SJSA1 (cell line): Measurements from ENCODE around the gene USP34. TPM values are rescaled to one million over a fixed set of nuclear protein-coding genes. Genes with fewer than 3 reads are reported as not detected.
A peak's percentile ranks its signal among the peaks of the same experiment; 100 is the strongest.

ENCODE experiments used
- DNase-seq, 2 experiments: peaks; one replicate each; pipeline ENCODE4 v3.0.0-alpha.2; 2015 to 2020; ENCODE audit warnings: low spot score in 2 of 2, low read depth in 1 of 2
- H3K27ac ChIP-seq: fragments of 250-450 bp; sonication (Bioruptor Pico); 2 replicates; pipeline ENCODE4 v1.5.1; 2020; ENCODE audit warnings: mild to moderate bottlenecking, moderate library complexity
- H3K27me3 ChIP-seq: fragments of 250-450 bp; sonication (Bioruptor Pico); replicated peaks from 2 replicates; pipeline ENCODE4 v1.5.1; 2020; ENCODE audit warnings: mild to moderate bottlenecking, moderate library complexity
- H3K36me3 ChIP-seq: fragments of 250-450 bp; sonication (Bioruptor Pico); 2 replicates; pipeline ENCODE4 v1.5.1; 2020; ENCODE audit warnings: mild to moderate bottlenecking
- H3K4me1 ChIP-seq: fragments of 250-450 bp; sonication (Bioruptor Pico); replicated peaks from 2 replicates; pipeline ENCODE4 v1.6.1; 2021; ENCODE audit warnings: mild to moderate bottlenecking
- H3K4me3 ChIP-seq: fragments of 250-450 bp; sonication (Bioruptor Pico); 2 replicates; pipeline ENCODE4 v1.5.1; 2020; ENCODE audit warnings: mild to moderate bottlenecking
- H3K9me3 ChIP-seq: fragments of 250-450 bp; sonication (Bioruptor Pico); replicated peaks from 2 replicates; pipeline ENCODE4 v1.5.1; 2020; ENCODE audit warnings: mild to moderate bottlenecking
- total RNA-seq: library from RNA; depleted of rRNA; stranded (reverse); fragments of >200 nt; shearing (Covaris generic); gene quantifications from 2 replicates; pipeline ENCODE4 v1.2.3, GENCODE V29; 2014

The USP34 gene
- total RNA-seq, 1 experiment from 2014 or later: 59.1 TPM

GRCh38 chr2:61431345-61431744 lies 39.5 kb downstream of the USP34 start:
- DNase-seq: no peak
- Histone ChIP-seq H3K27me3 (no peaks in the 10 kb centered on the region), H3K4me3 (no peak overlapping the region), H3K4me1 (peaks cover 3% of the 10 kb centered on the region; the same call in 1 of the 2 replicates), H3K27ac (no peak overlapping the region), H3K9me3 (no peaks in the 10 kb centered on the region), H3K36me3 (no peaks in the 10 kb centered on the region)

- Histone ChIP-seq H3K4me3 (no peak overlapping the region), H3K27me3 (no peaks in the 10 kb centered on the region), H3K36me3 (no peaks in the 10 kb centered on the region), H3K27ac (no peak overlapping the region), H3K4me1 (peaks cover 17% of the 10 kb centered on the region), H3K9me3 (no peaks in the 10 kb centered on the region)
- no peak for DNase-seq
Observed at GRCh38 chr2:61426267-61426897, 44.5 kb downstream of the USP34 start.

- Histone ChIP-seq H3K4me3 (no peak overlapping the region), H3K27me3 (no peaks in the 10 kb centered on the region), H3K27ac (no peak overlapping the region)
Observed at GRCh38 chr2:61425605-61426155, 45.2 kb downstream of the USP34 start.

GRCh38 chr2:61423714-61424113 lies 47.2 kb downstream of the USP34 start:
- Histone ChIP-seq H3K4me1 (peaks cover 17% of the 10 kb centered on the region), H3K4me3 (no peak overlapping the region), H3K27ac (peak overlapping the region; percentile 18; the same call in 1 of the 2 replicates), H3K27me3 (no peaks in the 10 kb centered on the region), H3K9me3 (no peaks in the 10 kb centered on the region), H3K36me3 (peaks cover 2% of the 10 kb centered on the region)
- DNase-seq: peak in 1 of 2 experiments; percentile 38

More at GRCh38 chr2:61425605-61426155, 45.2 kb downstream of the USP34 start:
- peaks cover 17% of the 10 kb centered on the region for H3K4me1 ChIP-seq
- H3K36me3 ChIP-seq: no peaks in the 10 kb centered on the region
- DNase-seq: no peak
- no peaks in the 10 kb centered on the region for H3K9me3 ChIP-seq

DNA sequence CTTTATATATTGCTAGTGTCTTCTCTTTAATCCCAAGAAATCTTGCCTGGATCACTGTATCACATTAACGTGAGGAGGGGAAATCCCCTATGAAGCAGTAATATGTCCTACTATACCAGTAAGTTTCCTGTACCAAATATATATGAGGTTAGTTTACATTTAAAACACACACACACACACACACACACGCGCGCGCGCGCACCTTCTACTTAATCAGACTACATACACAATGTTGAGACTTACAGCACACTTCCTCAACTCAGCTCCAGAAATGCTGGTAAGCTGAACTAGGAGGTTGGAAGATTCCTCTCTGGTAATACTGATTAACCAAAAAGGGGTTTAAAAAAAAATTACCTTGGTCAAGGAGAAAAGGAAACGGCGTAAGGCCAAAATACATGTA lies 49.3 kb downstream of the USP34 start:
- Histone ChIP-seq H3K27me3 (no peaks in the 10 kb centered on the region), H3K4me3 (no peak overlapping the region), H3K9me3 (no peaks in the 10 kb centered on the region), H3K36me3 (peaks cover 7% of the 10 kb centered on the region), H3K4me1 (peaks cover 17% of the 10 kb centered on the region), H3K27ac (no peak overlapping the region)
- no peak for DNase-seq

DNA sequence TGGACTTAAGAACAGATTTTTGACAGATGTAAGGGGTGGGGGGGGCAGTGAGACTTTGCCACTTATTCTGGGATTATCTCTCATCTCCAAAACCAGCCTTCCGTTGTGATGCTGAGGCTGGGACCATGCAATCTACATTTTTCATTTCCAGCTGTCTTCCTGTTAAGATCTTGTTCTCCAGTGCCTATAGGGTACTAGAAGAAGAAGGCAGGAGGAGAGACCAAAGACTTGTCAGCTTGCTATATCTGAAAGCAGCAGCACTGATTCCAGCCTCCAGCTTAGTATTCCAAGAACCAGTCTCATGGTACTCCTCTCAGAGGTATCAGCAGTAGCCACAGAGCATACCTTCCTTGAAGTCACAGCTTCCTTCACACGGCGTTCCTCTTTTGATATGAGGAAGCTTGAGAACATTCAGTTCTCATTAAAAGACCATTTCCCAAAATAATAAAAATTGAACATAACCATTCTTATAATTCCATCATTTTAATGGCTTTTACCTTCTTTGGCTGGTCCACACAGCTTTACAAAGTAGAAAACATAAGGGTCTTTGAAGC lies 49.8 kb downstream of the USP34 start:
- no peak for DNase-seq
- H3K4me3 ChIP-seq: no peak overlapping the region
- no peaks in the 10 kb centered on the region for H3K9me3 ChIP-seq
- H3K4me1 ChIP-seq: peaks cover 17% of the 10 kb centered on the region
- peaks cover 7% of the 10 kb centered on the region for H3K36me3 ChIP-seq
- H3K27me3 ChIP-seq: no peaks in the 10 kb centered on the region
- no peak overlapping the region for H3K27ac ChIP-seq

DNA sequence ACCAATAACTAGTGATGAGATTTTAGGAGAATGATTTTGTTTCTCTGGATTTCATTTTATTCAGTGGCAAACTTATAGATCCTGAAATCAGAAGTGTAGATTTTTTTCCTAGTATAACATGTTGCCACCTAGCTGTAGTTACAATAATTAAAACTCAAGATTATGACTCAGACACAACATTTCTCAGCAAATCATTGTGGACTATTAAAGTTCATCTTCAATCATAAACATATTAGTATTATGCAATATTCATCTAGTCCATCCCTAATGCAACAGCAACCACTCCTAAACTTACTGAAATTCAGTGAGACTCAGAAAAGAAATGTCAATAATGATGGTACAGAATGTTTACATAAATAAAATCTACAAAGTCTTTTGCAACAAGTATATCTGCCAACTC lies 51.3 kb downstream of the USP34 start:
- Histone ChIP-seq H3K27ac (no peak overlapping the region), H3K4me3 (no peak overlapping the region), H3K9me3 (no peaks in the 10 kb centered on the region), H3K27me3 (no peaks in the 10 kb centered on the region), H3K36me3 (peaks cover 9% of the 10 kb centered on the region), H3K4me1 (peaks cover 11% of the 10 kb centered on the region)
- no peak for DNase-seq

DNA sequence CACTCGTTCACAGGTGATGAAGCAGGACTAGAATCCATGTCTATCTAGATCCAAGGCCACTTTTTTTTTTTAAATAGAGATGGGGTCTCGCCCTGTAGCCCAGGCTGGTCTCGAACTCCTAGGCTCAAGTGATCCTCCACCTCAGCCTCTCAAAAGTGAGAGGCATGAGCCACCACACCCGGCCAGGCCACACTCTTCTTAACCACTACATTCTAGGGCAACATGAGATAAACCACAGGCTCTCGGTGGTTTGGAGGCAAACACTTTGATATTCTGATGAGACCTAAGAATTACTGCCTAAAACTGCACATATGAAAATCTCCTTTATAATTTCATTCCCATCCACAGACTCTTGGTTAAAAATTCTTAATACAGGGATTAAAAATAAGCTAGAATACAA lies 51.8 kb downstream of the USP34 start:
- Histone ChIP-seq H3K27ac (no peak overlapping the region), H3K4me1 (peaks cover 7% of the 10 kb centered on the region), H3K9me3 (no peaks in the 10 kb centered on the region), H3K27me3 (no peaks in the 10 kb centered on the region), H3K36me3 (peaks cover 12% of the 10 kb centered on the region), H3K4me3 (no peak overlapping the region)
- no peak for DNase-seq

DNA sequence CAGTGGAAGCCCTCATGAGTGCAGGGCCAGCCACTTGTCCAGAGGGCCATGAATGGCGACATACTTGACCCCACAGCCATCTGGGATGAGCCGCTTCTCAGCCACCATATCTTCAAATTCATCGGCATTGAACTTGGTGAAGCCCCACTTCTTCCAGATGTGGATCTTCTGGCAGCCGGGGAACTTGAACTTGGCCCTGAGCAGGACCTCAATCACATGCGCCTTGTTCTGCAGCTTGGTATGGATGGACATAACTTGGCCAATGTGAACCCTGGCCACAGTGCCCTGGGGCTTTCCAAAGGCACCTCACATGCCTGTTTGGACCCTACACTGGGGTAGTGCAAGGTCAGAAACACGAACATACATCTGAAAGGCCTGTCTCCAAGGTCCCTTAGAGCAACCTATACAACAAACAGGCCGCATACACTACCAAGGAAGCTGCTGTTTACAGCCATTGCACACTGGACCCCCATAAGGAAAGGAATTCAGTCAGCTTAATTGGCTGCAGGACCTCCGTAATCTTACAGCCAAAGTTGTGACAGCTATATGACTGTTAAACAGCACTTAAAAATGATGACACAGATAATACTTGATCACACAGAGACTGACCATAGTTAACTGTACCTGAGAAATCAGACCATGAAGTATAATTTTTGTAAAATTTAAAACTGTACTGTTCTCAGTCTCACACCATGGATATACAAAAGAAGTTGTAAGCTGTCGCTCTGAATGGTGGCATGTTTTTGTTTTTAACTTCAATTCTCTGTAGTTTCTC lies 53.8 kb downstream of the USP34 start:
- Histone ChIP-seq H3K36me3 (peaks cover 12% of the 10 kb centered on the region), H3K4me1 (no peaks in the 10 kb centered on the region), H3K27ac (no peak overlapping the region), H3K4me3 (no peak overlapping the region), H3K9me3 (no peaks in the 10 kb centered on the region), H3K27me3 (no peaks in the 10 kb centered on the region)
- no peak for DNase-seq

GRCh38 chr2:61415265-61415664 lies 55.6 kb downstream of the USP34 start:
- H3K27ac ChIP-seq: no peak overlapping the region
- H3K4me3 ChIP-seq: no peak overlapping the region

GRCh38 chr2:61414674-61415073 lies 56.2 kb downstream of the USP34 start:
- peaks cover 12% of the 10 kb centered on the region for H3K36me3 ChIP-seq
- no peak overlapping the region for H3K27ac ChIP-seq
- H3K9me3 ChIP-seq: no peaks in the 10 kb centered on the region
- no peaks in the 10 kb centered on the region for H3K4me1 ChIP-seq
- no peak overlapping the region for H3K4me3 ChIP-seq
- H3K27me3 ChIP-seq: no peaks in the 10 kb centered on the region
- DNase-seq: no peak

More at GRCh38 chr2:61415265-61415664, 55.6 kb downstream of the USP34 start:
- no peaks in the 10 kb centered on the region for H3K9me3 ChIP-seq
- H3K36me3 ChIP-seq: peaks cover 12% of the 10 kb centered on the region
- DNase-seq: no peak
- H3K27me3 ChIP-seq: no peaks in the 10 kb centered on the region
- H3K4me1 ChIP-seq: no peaks in the 10 kb centered on the region

DNA sequence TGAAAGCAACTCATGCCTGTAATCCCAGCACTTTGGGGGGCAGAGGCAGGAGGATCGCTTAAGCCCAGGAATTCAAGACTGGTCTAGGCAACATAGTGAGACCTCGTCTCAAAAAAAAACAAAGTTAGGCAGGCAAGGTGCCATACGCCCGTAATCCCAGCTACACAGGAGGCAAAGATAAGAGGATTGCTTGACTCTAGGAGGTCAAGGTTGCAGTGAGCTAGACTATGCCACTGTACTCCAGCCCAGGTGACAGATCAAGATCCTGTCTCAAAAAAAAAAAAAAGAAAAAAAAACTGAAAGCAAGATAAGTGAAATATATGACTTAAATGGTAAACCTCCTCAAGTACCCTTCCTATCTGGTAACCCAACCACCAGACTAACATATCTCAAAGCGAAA lies 59.8 kb downstream of the USP34 start:
- Histone ChIP-seq H3K27me3 (no peaks in the 10 kb centered on the region), H3K9me3 (no peaks in the 10 kb centered on the region), H3K27ac (no peak overlapping the region), H3K36me3 (peaks cover 16% of the 10 kb centered on the region), H3K4me3 (no peak overlapping the region), H3K4me1 (no peaks in the 10 kb centered on the region)
- DNase-seq: no peak

DNA sequence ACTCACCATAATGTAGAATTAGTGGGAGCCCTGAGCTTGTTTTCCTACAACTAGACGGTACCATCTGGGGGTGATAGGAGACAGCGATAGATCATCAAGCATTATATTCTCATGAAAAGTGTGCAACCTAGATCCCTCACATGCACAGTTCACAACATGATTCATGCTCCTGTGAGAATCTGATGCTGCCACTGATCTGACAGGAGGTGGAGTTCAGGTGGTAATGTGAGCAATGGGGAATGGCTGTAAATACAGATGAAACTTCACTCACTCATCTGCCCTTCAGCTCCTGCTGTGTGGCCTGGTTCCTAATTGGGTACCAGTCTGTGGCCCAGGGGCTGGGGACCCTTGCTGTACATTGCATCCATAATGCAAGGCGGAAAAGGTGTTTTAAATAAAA lies 60.7 kb downstream of the USP34 start:
- no peak overlapping the region for H3K4me3 ChIP-seq
- H3K27ac ChIP-seq: no peak overlapping the region
- no peaks in the 10 kb centered on the region for H3K9me3 ChIP-seq
- no peak for DNase-seq
- H3K4me1 ChIP-seq: no peaks in the 10 kb centered on the region
- peaks cover 20% of the 10 kb centered on the region for H3K36me3 ChIP-seq
- H3K27me3 ChIP-seq: no peaks in the 10 kb centered on the region

DNA sequence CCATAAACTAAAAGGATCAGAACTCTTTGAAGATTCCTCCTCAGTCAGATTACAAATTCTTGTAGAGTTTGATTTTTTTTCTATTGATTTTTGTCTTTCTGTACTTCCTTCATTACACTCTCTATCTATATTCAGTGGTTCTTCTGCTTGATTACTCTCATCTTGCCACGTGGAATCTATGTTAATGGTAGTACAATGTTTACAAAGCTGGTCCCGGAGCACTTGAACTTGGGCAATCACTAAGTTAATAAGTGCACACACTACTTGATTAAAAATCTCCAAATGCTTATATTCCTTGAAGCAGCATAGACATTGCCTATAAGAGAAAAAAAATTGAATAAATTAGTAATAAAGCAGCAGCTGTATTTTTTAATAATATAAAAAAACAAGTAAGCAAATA lies 65.1 kb downstream of the USP34 start:
- Histone ChIP-seq H3K36me3 (peaks cover 28% of the 10 kb centered on the region), H3K4me3 (no peak overlapping the region), H3K9me3 (no peaks in the 10 kb centered on the region), H3K27me3 (no peaks in the 10 kb centered on the region), H3K27ac (no peak overlapping the region), H3K4me1 (no peaks in the 10 kb centered on the region)
- no peak for DNase-seq
